Fibroblast of skin of right quadriceps (primary cell): ENCODE measurements around the gene NOP14.

Experiments
- DNase-seq: peaks from one replicate; pipeline ENCODE4 v3.0.0-alpha.2; 2013

The NOP14 gene

DNA sequence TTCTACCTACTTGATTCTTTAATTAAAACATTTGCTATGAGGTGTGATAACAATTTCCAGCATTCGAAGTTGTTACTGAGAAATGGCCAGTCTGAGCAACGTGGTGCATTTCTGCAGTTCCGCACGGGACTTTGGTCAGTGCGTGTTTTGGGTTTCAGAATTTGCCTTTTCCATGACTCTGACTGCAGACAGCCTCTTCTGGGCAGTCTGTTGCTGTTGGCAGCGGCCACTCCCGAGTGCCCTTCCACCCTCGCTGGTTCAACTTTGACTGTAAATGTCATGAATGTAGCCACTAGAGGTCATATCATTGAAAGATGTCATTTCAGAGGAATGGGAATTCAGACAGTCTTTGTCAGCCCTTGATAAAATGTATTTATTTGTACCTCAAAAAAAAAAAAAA, 53.6 kb downstream of the NOP14 start:
- DNase-seq = no peak

DNA sequence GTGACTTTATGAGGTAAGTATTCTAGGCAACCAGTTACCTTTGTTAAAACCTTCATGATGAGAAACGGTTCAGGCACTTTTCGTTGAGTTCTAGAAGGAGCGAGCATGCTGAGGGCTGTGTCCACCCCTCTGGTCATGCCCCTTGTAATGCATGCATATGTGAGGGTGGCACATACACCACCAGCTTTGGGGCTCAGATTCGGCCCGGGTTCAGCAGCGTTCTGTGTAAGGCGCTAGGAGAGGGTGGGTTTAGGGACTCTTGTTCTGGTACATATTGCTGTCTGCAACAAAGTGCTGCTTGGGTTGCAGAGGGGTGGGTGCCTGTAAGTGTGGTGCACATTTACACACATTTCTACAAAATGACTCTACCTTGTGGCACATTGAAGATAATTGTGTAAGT, 54.5 kb downstream of the NOP14 start:
- DNase-seq = no peak

- DNase-seq = no peak
Observed at GRCh38 chr4:2907706-2908293, 55.4 kb downstream of the NOP14 start.

- DNase-seq = no peak
Observed at GRCh38 chr4:2907226-2907625, 56.0 kb downstream of the NOP14 start.

GRCh38 chr4:2906218-2906617, 57.0 kb downstream of the NOP14 start:
- DNase-seq = no peak

- DNase-seq = no peak
Observed at GRCh38 chr4:2905544-2905943, 57.7 kb downstream of the NOP14 start.

GRCh38 chr4:2902126-2902525, 61.1 kb downstream of the NOP14 start:
- DNase-seq = no peak

- DNase-seq = no peak
Observed at GRCh38 chr4:2901186-2901585, 62.0 kb downstream of the NOP14 start.

DNA sequence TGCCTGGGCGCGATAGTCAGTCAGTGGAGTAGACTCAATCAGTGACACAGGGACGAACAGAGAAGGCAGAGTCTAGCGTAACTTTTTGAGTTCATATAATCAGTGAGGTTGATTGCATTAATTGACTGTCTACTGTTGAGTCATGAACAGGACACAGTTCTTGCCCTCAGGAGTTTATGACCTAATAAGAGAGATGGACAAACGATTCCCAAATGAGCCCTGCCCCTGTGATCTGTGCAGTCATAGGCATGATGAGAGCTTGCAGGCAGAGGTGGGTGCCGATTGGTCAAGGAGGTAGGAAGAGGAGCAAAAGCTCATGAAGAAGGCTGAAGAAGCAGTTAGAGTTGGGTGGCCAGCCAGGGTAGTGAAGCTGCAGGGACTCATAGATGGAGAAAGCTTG, 62.5 kb downstream of the NOP14 start:
- no peak for DNase-seq

DNA sequence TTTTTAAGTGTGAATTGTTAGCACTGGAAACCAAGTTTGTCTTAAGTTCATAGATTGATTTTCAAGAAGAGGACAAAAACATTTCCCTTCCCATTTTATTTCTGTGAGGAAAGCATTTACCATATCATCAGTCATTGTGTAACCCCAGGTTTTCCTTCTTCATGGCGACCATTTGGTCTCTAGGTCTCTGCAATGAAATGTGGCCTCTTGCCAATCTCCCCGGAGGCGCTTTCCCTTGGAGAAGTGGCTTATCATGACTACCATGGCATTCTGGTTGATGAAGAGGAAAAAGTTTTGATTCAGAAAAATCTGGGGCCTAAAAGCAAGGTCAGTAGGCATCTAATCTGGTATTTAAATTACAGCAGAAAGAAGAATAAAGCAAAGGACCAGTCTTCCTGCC, 65.2 kb downstream of the NOP14 start:
- no peak for DNase-seq

GRCh38 chr4:2893772-2894171, 69.4 kb downstream of the NOP14 start:
- DNase-seq = no peak

GRCh38 chr4:2891294-2891693, 71.9 kb downstream of the NOP14 start:
- peak; percentile 41 for DNase-seq

DNA sequence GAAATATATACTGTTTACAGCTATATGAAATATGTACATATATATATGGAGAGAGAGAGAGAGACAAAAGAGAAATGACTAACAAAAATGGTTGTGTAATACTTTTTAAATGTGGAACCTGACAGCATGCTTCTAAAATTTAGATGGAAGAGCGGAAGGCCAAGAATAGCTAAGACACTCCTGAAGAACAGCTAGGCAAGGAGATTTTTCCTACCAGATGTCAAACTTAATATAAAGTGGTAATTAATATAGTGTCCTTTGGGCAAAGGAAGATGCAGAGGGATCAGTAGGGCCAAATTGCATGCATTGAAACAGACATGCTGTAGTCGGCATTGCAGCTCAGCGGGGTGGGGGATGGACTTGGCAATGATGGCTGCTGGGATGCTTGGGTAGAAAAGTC, 74.3 kb downstream of the NOP14 start:
- peak; percentile 31 for DNase-seq
